ENCODE results near the gene NHLRC1. TPM values are rescaled to one million over a fixed set of nuclear protein-coding genes. Genes with fewer than 3 reads are reported as not detected.
"Not testable (repeated sequence)": the region's sequence is repeated elsewhere in the genome, so short reads cannot be mapped to it uniquely, and the experiment has no call there.

The NHLRC1 gene
- 0.04 and 0.29 TPM in 2 replicates for total RNA-seq (2014; rRNA removed; shearing (Covaris generic))

GRCh38 chr6:18122128-18123093 is at the start of gene NHLRC1:
Gene NHLRC1, minus strand, starts transcription at chr6:18122677. Its CDS starts 71 bp downstream, at chr6:18122606.
- DNase-seq (ENCODE audit: low spot score), result peak; percentile 28

- DNase-seq (ENCODE audit: low spot score), result no peak
Measured at GRCh38 chr6:18171871-18172270, 49.4 kb upstream of the NHLRC1 start.

- DNase-seq (ENCODE audit: low spot score), result no peak
Measured at GRCh38 chr6:18168264-18168663, 45.8 kb upstream of the NHLRC1 start.

GRCh38 chr6:18166312-18167036 is 44.0 kb upstream of the NHLRC1 start:
- DNase-seq (ENCODE audit: low spot score), result no peak

- DNase-seq (ENCODE audit: low spot score), result no peak
Measured at GRCh38 chr6:18165751-18166150, 43.3 kb upstream of the NHLRC1 start.

GRCh38 chr6:18162401-18162800 is 39.9 kb upstream of the NHLRC1 start:
- no peak for DNase-seq (ENCODE audit: low spot score)

- DNase-seq (ENCODE audit: low spot score), result no peak
Measured at GRCh38 chr6:18161431-18161830, 39.0 kb upstream of the NHLRC1 start.

- no peak for DNase-seq (ENCODE audit: low spot score)
Measured at GRCh38 chr6:18160911-18161310, 38.4 kb upstream of the NHLRC1 start.

- peak; percentile 41 for DNase-seq (ENCODE audit: low spot score)
Measured at GRCh38 chr6:18155864-18156421, 33.5 kb upstream of the NHLRC1 start.

- DNase-seq (ENCODE audit: low spot score), result peak; percentile 95
Measured at GRCh38 chr6:18155150-18155863, 32.8 kb upstream of the NHLRC1 start, which contains the start of gene KDM1B. Gene KDM1B, plus strand, starts transcription at chr6:18155422. Its CDS starts 4,474 bp downstream, at chr6:18159896.

- DNase-seq (ENCODE audit: low spot score), result no peak
Measured at GRCh38 chr6:18154507-18155149, 32.2 kb upstream of the NHLRC1 start, which contains the start of gene TPMT. Gene TPMT, minus strand, starts transcription at chr6:18155077. Its CDS starts 5,950 bp downstream, at chr6:18149127.

- no peak for DNase-seq (ENCODE audit: low spot score)
Measured at GRCh38 chr6:18153311-18153703, 30.8 kb upstream of the NHLRC1 start.

GRCh38 chr6:18151801-18152200 is 29.3 kb upstream of the NHLRC1 start:
- no peak for DNase-seq (ENCODE audit: low spot score)

GRCh38 chr6:18151391-18151790 is 28.9 kb upstream of the NHLRC1 start:
- not testable (repeated sequence) for DNase-seq (ENCODE audit: low spot score)

GRCh38 chr6:18148304-18149025 is 26.0 kb upstream of the NHLRC1 start:
- DNase-seq (ENCODE audit: low spot score), result peak; percentile 48

- no peak for DNase-seq (ENCODE audit: low spot score)
Measured at GRCh38 chr6:18147616-18148015, 25.1 kb upstream of the NHLRC1 start.

- no peak for DNase-seq (ENCODE audit: low spot score)
Measured at GRCh38 chr6:18147160-18147559, 24.7 kb upstream of the NHLRC1 start.

GRCh38 chr6:18142591-18142861 is 20.0 kb upstream of the NHLRC1 start:
- no peak for DNase-seq (ENCODE audit: low spot score)

GRCh38 chr6:18141805-18142590 is 19.5 kb upstream of the NHLRC1 start:
- DNase-seq (ENCODE audit: low spot score), result no peak

Data from H4 (cell line).